ENCODE data around the gene SLC16A11. TPM values are rescaled to one million over a fixed set of nuclear protein-coding genes. Genes with fewer than 3 reads are reported as not detected.

Gene SLC16A11
- total RNA-seq, 1 donor from 2014 or later: 0.38 TPM

Other genes with a start within 250 kb of the SLC16A11 start
- not detected for gene TEKT1, start 212.4 kb downstream of the SLC16A11 start, total RNA-seq
- not detected for gene ALOX12, start 48.0 kb downstream of the SLC16A11 start, total RNA-seq
- 174 TPM for gene RNASEK, start 31.5 kb downstream of the SLC16A11 start, total RNA-seq
- 13.7 TPM for gene BCL6B, start 21.0 kb downstream of the SLC16A11 start, total RNA-seq
- 1.4 TPM for gene SLC16A13, start 8.1 kb downstream of the SLC16A11 start, total RNA-seq
- 2.9 TPM for gene CLEC10A, start 36.2 kb upstream of the SLC16A11 start, total RNA-seq
- gene ASGR2, start 70.7 kb upstream of the SLC16A11 start, total RNA-seq: 0.22 TPM
- 0.14 TPM for gene ASGR1, start 135.3 kb upstream of the SLC16A11 start, total RNA-seq
- gene DLG4, start 175.7 kb upstream of the SLC16A11 start, total RNA-seq: 14.0 TPM
- gene ACADVL, start 175.8 kb upstream of the SLC16A11 start, total RNA-seq: 1,845 TPM
- 19.8 TPM for gene DVL2, start 190.4 kb upstream of the SLC16A11 start, total RNA-seq
- gene PHF23, start 195.4 kb upstream of the SLC16A11 start, total RNA-seq: 22.0 TPM
- 394 TPM for gene GABARAP, start 198.4 kb upstream of the SLC16A11 start, total RNA-seq
- gene CTDNEP1, start 207.6 kb upstream of the SLC16A11 start, total RNA-seq: 105 TPM
- gene ELP5, start 208.1 kb upstream of the SLC16A11 start, total RNA-seq: 62.5 TPM
- gene CLDN7, start 218.4 kb upstream of the SLC16A11 start, total RNA-seq: 1.6 TPM
- gene SLC2A4, start 237.6 kb upstream of the SLC16A11 start, total RNA-seq: 146 TPM

Data from left ventricle myocardium inferior (tissue), 1 donor.